ENCODE data around the gene ITGAE. TPM values are rescaled to one million over a fixed set of nuclear protein-coding genes. Genes with fewer than 3 reads are reported as not detected.
"Not testable (repeated sequence)": the region's sequence is repeated elsewhere in the genome, so short reads cannot be mapped to it uniquely, and the experiment has no call there.

The ITGAE gene
- total RNA-seq, 2 experiments from 2014 or later = 31.8 to 32.4 TPM

- POLR2A ChIA-PET = interaction anchor here (0.9 to 2.0 kb wide), 3 partner anchors 13 to 92 kb away, joined by 3 to 8 read pairs (median 3); no protein-coding TSS in a partner anchor
These were observed 65.5 kb downstream of the ITGAE start for GRCh38 chr17:3735515-3735914.

DNA sequence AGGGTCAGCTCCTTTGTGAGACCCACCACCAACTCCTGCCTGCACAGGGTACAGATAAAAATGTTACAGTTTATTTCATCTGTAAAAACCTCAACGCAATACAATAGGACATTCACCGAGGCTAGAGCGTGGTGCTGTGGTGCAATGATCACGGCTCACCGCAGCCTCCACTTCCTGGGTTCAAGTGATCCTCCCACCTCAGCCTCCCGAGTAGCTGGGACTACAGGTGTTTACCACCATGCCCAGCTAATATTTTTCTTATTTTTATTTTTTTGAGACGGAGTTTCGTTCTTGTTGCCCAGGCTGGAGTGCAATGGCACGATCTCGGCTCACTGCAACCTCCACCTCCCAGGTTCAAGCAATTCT lies 66.1 kb downstream of the ITGAE start:
- not testable (repeated sequence) for ATAC-seq; H3K27ac Mint-ChIP-seq; H3K9me3 Mint-ChIP-seq; H3K27me3 Mint-ChIP-seq; H3K4me3 Mint-ChIP-seq; DNase-seq; H3K36me3 Mint-ChIP-seq (ENCODE audit: low read depth)
- ChIA-PET POLR2A (interaction anchor here (0.9 to 2.0 kb wide), 3 partner anchors 24 to 93 kb away, joined by 3 to 8 read pairs (median 3); no protein-coding TSS in a partner anchor), CTCF (interaction anchor here (0.9 to 9.6 kb wide), 12 partner anchors 9 to 110 kb away, joined by 3 to 367 read pairs (median 4); partner anchors contain the start of genes HASPIN and NCBP3)
- intact Hi-C loops (cut with micrococcal nuclease) = loop anchor here (5.0 kb wide), 2 partner anchors 72 to 112 kb away; partner anchors contain the start of gene NCBP3
- H3K4me1 Mint-ChIP-seq (ENCODE audit: low read depth) = peaks cover 18% of the 10 kb centered on the region

More at GRCh38 chr17:3735515-3735914, 65.5 kb downstream of the ITGAE start:
- ATAC-seq (no peak), DNase-seq (no peak)
- Mint-ChIP-seq H3K4me3 (no peak overlapping the region), H3K4me1 (ENCODE audit: low read depth) (peaks cover 24% of the 10 kb centered on the region), H3K27ac (no peak overlapping the region), H3K9me3 (no peaks in the 10 kb centered on the region), H3K36me3 (ENCODE audit: low read depth) (no peaks in the 10 kb centered on the region), H3K27me3 (no peaks in the 10 kb centered on the region)
- CTCF ChIA-PET = interaction anchor here (0.8 to 9.6 kb wide), 13 partner anchors 10 to 110 kb away, joined by 3 to 367 read pairs (median 4); partner anchors contain the start of genes HASPIN and NCBP3
- TF ChIP-seq, protein P1, sequence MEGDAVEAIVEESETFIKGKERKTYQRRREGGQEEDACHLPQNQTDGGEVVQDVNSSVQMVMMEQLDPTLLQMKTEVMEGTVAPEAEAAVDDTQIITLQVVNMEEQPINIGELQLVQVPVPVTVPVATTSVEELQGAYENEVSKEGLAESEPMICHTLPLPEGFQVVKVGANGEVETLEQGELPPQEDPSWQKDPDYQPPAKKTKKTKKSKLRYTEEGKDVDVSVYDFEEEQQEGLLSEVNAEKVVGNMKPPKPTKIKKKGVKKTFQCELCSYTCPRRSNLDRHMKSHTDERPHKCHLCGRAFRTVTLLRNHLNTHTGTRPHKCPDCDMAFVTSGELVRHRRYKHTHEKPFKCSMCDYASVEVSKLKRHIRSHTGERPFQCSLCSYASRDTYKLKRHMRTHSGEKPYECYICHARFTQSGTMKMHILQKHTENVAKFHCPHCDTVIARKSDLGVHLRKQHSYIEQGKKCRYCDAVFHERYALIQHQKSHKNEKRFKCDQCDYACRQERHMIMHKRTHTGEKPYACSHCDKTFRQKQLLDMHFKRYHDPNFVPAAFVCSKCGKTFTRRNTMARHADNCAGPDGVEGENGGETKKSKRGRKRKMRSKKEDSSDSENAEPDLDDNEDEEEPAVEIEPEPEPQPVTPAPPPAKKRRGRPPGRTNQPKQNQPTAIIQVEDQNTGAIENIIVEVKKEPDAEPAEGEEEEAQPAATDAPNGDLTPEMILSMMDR (IDR thresholded peaks at IDR 0.05) = no peak
- intact Hi-C loops (cut with micrococcal nuclease) = loop anchor here (5.0 kb wide), 2 partner anchors 72 to 112 kb away; partner anchors contain the start of gene NCBP3

- ATAC-seq = no peak
- Mint-ChIP-seq H3K4me3 (no peak overlapping the region), H3K9me3 (no peaks in the 10 kb centered on the region), H3K27me3 (no peaks in the 10 kb centered on the region), H3K27ac (no peak overlapping the region), H3K4me1 (ENCODE audit: low read depth) (peaks cover 3% of the 10 kb centered on the region), H3K36me3 (ENCODE audit: low read depth) (peaks cover 11% of the 10 kb centered on the region)
- DNase-seq = no peak
- ChIA-PET CTCF (interaction anchor here (1.5 to 9.6 kb wide), 3 partner anchors 17 to 96 kb away, joined by 5 to 367 read pairs (median 6); no protein-coding TSS in a partner anchor), POLR2A (interaction anchor here (1.0 to 1.5 kb wide), 3 partner anchors 8 to 50 kb away, joined by 3 to 5 read pairs (median 3); partner anchors contain the start of gene HASPIN)
- intact Hi-C loops (cut with micrococcal nuclease) = no loop called here
- TF ChIP-seq, protein P1 (IDR thresholded peaks at IDR 0.05) = no peak
These were observed 68.8 kb downstream of the ITGAE start for GRCh38 chr17:3732210-3732621.

GRCh38 chr17:3730881-3731429 lies 70.0 kb downstream of the ITGAE start:
- no peak overlapping the region for H3K27ac Mint-ChIP-seq

GRCh38 chr17:3729881-3730280 lies 71.1 kb downstream of the ITGAE start:
- DNase-seq (no peak), ATAC-seq (no peak)
- no peak overlapping the region for H3K27ac Mint-ChIP-seq
- H3K4me1 Mint-ChIP-seq (ENCODE audit: low read depth) = peaks cover 20% of the 10 kb centered on the region
- ChIA-PET CTCF (interaction anchor here (1.5 to 12.1 kb wide), 3 partner anchors 8 to 97 kb away, joined by 5 to 107 read pairs (median 12); no protein-coding TSS in a partner anchor), POLR2A (interaction anchor here (0.6 kb wide), 1 partner anchor 77 kb away, joined by 3 read pairs; no protein-coding TSS in a partner anchor)
- peaks cover 33% of the 10 kb centered on the region for H3K36me3 Mint-ChIP-seq (ENCODE audit: low read depth)
- TF ChIP-seq, protein P1 (IDR thresholded peaks at IDR 0.05) = no peak
- H3K4me3 Mint-ChIP-seq = no peak overlapping the region
- H3K9me3 Mint-ChIP-seq = no peaks in the 10 kb centered on the region
- no peaks in the 10 kb centered on the region for H3K27me3 Mint-ChIP-seq
- intact Hi-C loops (cut with micrococcal nuclease) = no loop called here

More at GRCh38 chr17:3730881-3731429, 70.0 kb downstream of the ITGAE start:
- H3K4me3 Mint-ChIP-seq = no peak overlapping the region
- POLR2A ChIA-PET = interaction anchor here (1.5 kb wide), 1 partner anchor 48 kb away, joined by 3 read pairs; no protein-coding TSS in a partner anchor
- intact Hi-C loops (cut with micrococcal nuclease) = no loop called here
- DNase-seq (no peak), ATAC-seq (no peak)
- H3K27me3 Mint-ChIP-seq = no peaks in the 10 kb centered on the region
- peaks cover 10% of the 10 kb centered on the region for H3K4me1 Mint-ChIP-seq (ENCODE audit: low read depth)
- H3K36me3 Mint-ChIP-seq (ENCODE audit: low read depth) = peaks cover 22% of the 10 kb centered on the region
- TF ChIP-seq, protein P1 (IDR thresholded peaks at IDR 0.05) = no peak
- CTCF ChIA-PET = interaction anchor here (1.3 to 12.1 kb wide), 2 partner anchors 7 to 96 kb away, joined by 7 to 107 read pairs; no protein-coding TSS in a partner anchor
- no peaks in the 10 kb centered on the region for H3K9me3 Mint-ChIP-seq

- POLR2A ChIA-PET = interaction anchor here (1.0 to 1.6 kb wide), 4 partner anchors 9 to 69 kb away, joined by 3 to 5 read pairs (median 4); no protein-coding TSS in a partner anchor
These were observed 72.9 kb downstream of the ITGAE start for GRCh38 chr17:3728099-3728498.

More at GRCh38 chr17:3728099-3728498, 72.9 kb downstream of the ITGAE start:
- intact Hi-C loops (cut with micrococcal nuclease); H3K27me3 Mint-ChIP-seq; ATAC-seq; H3K27ac Mint-ChIP-seq; H3K4me3 Mint-ChIP-seq; H3K9me3 Mint-ChIP-seq; DNase-seq: not testable (repeated sequence)
- Mint-ChIP-seq H3K4me1 (ENCODE audit: low read depth) (peaks cover 25% of the 10 kb centered on the region), H3K36me3 (ENCODE audit: low read depth) (peaks cover 41% of the 10 kb centered on the region)
- CTCF ChIA-PET = interaction anchor here (1.4 to 12.1 kb wide), 5 partner anchors 10 to 117 kb away, joined by 4 to 107 read pairs (median 12); no protein-coding TSS in a partner anchor

All from activated CD8-positive, alpha-beta T cell treated with anti-CD3 and anti-CD28 coated beads for 36 hours (primary cell).